NT2/D1 (cell line): Measurements from ENCODE around the gene GCLM.

Experiments used
- SUZ12 ChIP-seq: IDR thresholded peaks from 2 replicates; pipeline ENCODE4 v1.6.1; 2011; ENCODE audit not compliant: insufficient read length, insufficient read depth; ENCODE audit errors: extremely low read depth
- YY1 ChIP-seq: IDR thresholded peaks from 2 replicates; pipeline ENCODE4 v1.6.1; 2011; ENCODE audit not compliant: insufficient read length, insufficient read depth
- ZNF274 ChIP-seq: IDR thresholded peaks from 2 replicates; pipeline ENCODE4 v1.6.1; 2011; ENCODE audit warnings: mild to moderate bottlenecking, low read depth, low read length

GRCh38 chr1:93925206-93925605 lies 16.0 kb upstream of the GCLM start:
- TF ChIP-seq YY1 (no peak), ZNF274 (no peak), SUZ12 (no peak)
